Right lobe of liver (tissue), 4 donors: ENCODE results near the gene GLCE.

Source experiments
- POLR2A ChIP-seq: fragments of 450-650 bp; IDR thresholded peaks from one replicate; pipeline ENCODE4 v1.6.1; 2017; ENCODE audit warnings: antibody characterized with exemption, mild to moderate bottlenecking
- TF ChIP-seq, protein P1 (sequence below), 4 donors: fragments of 200-600 bp in 3 of 4; fragments of 450-650 bp in 1 of 4; IDR thresholded peaks; one replicate each; pipeline versions ENCODE4 v1.5.1 to v1.8.0; 2016 to 2022; ENCODE audit warnings: antibody characterized with exemption in 4 of 4, mild to moderate bottlenecking in 2 of 4
- donor health status: DM: no; HTN: no; CAD: no.
- donor health status: DM: no; HTN: no; CAD: no.
- donor health status: DM: no; HTN: yes; CAD: no.

GRCh38 chr15:69298354-69298696 is 137.9 kb downstream of the GLCE start:
- TF ChIP-seq, protein P1, sequence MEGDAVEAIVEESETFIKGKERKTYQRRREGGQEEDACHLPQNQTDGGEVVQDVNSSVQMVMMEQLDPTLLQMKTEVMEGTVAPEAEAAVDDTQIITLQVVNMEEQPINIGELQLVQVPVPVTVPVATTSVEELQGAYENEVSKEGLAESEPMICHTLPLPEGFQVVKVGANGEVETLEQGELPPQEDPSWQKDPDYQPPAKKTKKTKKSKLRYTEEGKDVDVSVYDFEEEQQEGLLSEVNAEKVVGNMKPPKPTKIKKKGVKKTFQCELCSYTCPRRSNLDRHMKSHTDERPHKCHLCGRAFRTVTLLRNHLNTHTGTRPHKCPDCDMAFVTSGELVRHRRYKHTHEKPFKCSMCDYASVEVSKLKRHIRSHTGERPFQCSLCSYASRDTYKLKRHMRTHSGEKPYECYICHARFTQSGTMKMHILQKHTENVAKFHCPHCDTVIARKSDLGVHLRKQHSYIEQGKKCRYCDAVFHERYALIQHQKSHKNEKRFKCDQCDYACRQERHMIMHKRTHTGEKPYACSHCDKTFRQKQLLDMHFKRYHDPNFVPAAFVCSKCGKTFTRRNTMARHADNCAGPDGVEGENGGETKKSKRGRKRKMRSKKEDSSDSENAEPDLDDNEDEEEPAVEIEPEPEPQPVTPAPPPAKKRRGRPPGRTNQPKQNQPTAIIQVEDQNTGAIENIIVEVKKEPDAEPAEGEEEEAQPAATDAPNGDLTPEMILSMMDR (IDR thresholded peaks at IDR 0.05): no peak
- TF ChIP-seq POLR2A: no peak
